GM18507 (cell line): Measurements from ENCODE around the gene RBM33.

Experiments used
- DNase-seq: peaks from one replicate; pipeline ENCODE4 v3.0.0; 2011; ENCODE audit warnings: low read depth; ENCODE audit not compliant: insufficient read length; ENCODE audit errors: extremely low spot score
- FAIRE-seq: peaks from 2 replicates; lab custom pipeline; 2011; peaks lifted over from hg19 to GRCh38; lab: Jason Lieb, UNC

Gene RBM33

DNA sequence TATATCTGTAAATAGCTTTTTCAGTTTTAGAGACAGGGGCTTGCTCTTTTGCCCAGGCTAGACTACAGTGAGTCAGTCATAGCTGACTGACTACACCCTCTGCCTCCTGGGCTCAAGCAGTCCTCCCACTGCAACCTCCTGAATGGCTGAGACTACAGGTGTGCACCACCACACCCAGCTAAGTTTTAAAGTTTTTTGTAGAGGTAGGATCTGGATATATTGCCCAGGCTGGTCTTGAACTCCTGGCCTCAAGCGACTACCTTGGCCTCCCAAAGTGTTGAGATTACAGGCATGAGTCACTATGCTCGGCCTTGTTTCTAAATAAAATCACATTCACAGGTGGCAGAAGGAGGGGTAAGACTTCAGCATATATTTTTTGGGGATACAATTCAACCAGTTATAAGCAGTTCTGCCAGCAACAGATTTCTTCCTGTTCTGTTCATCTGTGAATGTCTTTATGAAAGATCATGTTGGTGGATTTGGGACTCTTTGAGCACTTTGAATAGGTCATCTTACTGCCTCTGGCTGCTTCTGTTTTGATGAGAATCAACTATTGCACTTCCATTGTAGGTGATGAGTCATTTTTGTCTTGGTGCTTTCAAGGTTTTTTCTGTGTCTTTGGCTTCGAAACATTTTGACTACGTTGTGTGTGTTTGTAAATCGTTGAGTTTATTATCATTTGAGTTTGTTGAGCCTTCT, 15.7 kb downstream of the RBM33 start:
- no peak for FAIRE-seq
- DNase-seq, result no peak

DNA sequence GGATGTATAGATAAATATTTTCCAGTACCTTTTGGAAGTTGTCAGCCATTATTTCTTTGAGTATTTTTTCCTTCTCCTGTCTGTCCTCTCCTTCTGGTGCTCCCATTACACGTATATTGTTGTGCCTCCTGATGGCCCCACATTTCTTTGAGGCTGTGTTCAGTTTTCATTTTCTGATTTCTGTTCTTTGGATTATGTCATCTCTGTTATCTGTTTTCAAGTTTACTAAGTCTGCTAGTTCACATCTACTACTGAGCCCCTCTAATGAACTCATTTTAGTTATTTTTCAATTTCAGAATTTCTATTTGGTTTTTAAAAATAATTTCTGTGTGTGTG, 16.3 kb downstream of the RBM33 start:
- FAIRE-seq, result peak; percentile 5
- DNase-seq, result no peak

DNA sequence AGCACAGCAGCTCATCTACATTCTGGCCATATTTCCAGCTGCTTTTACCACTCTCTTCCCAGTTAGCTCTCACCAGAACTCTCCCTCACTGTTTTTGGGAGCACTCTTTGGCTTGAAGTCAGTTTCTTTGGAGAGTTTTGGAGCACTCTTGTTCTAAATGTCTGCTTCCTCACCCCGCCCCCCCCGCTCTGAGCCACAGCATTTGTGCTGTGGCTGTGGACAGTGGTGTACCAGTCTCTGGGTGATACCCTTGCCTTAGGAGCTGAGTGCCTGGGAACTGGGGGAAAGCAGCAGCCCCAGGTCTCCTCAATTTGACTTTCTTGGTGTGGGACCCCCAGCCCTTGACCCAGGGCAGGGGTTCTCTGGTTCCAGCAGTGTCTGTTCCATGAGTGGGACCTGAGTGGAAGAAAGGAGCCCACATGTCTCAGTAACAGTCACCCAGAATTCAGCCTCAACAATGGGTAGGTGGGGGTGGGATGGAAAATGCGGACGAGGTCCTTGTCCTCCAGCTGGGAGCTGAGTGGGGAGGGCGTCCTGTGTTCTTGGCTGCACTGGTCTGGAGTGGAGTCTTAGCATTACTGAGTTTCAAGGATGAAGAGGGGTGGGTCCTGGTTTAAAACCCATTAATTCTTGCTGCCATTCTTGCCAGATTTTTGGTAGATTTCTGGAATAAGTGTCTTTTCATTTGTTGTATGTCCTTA, 18.0 kb downstream of the RBM33 start:
- DNase-seq (no peak), FAIRE-seq (no peak)

DNA sequence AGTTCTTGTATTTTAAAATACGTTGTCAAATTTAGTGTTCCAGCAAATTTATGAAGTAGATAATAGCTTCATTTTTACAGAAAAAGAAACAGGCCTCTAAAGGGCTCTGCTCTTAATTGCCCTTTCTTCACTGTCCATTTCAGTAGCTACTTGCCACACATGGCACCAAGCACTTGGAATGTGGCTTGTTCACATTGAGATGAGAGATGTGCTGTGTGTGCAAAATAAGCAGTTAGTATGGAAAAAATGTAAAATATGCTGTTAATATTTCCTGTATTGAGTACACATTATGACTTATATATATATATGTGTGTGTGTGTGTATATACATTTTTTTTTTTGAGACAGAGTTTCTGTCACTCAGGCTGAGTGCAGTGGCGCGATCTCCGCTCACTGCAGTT, 19.5 kb downstream of the RBM33 start:
- FAIRE-seq (no peak), DNase-seq (no peak)

DNA sequence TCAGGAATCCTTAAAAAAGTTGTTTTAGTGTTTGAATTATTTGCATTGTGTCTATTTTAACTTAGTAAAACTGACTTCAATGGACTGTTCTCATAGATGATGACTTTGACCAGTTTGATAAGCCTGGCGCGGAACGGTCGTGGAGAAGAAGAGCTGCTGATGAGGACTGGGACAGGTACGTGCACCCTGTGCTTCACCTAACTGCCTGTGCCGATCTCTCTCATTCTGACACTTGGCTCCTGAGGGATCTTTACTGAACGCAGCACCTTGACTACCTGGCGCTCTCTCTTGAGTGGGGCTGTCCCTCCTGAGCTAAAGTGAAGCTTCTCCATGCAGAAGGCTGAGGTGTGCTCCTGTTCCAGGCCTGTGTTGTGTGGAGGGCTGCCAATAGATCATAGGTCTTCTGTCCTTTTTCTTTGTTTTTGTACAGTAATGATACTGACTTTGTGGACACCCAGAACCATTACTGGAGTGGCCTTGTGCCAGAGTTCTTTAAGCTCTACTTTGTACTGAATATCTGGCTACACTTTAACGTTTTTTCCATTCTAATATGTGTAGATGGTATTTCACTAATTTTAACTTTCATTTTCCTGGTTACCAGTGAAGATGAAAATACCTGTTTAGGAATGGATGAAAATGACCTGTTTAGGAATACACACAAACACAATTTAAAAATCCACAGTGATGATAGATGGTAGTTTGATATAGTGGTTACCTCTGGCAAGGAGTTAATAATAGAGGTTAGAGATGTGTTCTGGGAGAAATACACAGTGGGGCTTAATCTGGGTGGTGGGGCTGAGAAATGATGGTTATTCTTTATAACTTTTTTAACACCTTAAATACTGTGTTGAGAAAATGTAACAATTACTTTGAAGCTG, 20.9 kb downstream of the RBM33 start:
- FAIRE-seq (no peak), DNase-seq (no peak)

DNA sequence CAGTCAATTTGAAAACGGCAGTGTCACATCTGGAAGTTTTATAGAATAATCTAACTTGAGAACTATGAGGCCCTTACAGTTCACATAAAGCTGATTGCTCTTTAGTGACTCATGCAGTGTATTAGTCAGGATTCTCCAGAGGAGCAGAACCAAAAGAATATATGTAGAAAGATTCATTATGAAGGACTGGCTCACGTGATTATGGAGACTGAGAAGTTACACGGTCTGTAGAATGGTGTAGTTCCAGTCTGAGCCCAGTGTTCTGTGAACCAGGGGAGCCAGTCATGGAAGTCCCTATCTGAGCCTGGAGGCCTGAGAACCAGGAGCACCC, 21.5 kb downstream of the RBM33 start:
- FAIRE-seq (no peak), DNase-seq (no peak)

DNA sequence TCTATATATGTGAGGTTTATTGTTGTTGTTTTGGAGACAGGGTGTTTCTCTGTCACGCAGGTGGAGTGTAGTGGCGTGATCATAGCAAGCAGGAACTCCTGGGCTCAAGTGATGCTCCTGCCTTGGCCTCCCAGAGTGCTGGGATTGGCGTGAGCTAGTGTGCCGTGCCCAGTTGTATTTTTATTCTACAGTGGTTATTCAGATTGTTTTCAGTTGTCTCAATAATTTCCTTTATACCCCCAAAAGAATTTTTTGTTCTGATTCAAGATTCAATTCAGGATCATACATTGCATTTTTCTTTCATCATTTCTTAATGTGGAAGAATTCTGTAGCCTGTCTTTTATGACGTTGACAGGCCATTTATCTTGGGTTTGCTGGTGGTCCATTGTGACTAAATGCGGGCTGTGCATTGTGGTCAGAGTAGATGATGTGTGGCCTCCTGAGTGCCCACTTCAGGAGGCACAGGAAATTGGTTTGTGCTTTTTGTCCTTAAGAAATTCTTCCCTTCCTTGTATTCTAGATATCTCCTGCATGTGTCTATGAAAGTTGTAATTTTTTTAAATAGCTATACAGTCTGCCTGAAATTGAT, 22.9 kb downstream of the RBM33 start:
- FAIRE-seq (no peak), DNase-seq (no peak)

DNA sequence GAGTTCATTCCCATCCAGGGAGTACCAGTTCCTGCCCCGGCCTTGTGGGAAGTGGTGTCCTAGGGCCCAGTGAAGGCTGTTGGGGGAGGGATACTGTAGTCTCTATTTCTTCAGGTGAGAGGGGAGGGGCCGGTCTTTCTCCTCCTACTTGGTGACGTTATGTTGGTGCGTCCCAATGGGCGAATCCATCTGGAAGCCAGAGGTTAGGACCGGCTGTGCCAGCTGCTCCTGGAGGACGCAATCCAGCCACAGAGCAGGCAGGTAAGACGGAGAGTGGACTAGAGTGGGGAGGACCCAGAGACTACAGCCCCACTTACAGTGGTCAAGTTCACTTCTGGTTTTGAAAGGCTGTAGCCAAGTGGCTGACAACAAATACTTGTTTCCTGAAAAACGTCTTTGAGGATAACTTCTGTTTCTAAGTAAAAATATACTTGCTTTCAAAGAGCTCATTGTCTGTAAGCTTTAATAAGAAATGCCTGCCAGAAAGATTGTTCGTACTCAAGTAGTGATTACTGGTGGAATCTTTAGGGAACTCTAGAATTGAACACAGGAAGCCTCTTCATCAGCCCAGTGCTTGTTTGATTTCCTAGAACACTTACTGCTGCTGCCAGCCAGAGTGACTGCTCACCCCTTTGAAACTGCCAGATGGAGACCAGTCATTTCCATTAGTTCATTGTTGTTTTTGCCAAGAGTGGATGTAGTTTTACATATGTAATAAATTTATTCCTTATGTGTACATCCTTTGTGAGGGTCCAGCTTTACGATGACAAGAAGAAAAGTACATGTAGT, 25.4 kb downstream of the RBM33 start:
- FAIRE-seq (no peak), DNase-seq (no peak)

DNA sequence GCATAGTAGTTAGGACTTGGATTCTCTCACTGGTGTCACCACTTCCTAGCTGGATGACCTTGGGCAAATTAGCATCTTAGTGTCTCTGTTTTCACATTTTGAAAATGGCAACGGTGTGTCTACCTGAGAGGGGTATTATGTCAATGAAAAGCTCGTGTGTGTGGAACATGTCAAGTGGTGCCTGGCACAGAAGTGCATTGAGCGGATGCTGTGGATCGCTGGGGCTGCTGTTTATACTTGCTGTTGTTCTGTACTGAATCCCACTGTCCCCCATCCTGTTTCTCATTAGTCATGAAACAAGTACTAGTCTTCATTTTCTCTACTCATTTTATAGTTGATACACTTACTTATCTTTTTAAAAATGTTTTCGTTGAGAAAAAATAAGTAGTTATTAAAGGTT, 26.1 kb downstream of the RBM33 start:
- FAIRE-seq, result no peak
- no peak for DNase-seq

DNA sequence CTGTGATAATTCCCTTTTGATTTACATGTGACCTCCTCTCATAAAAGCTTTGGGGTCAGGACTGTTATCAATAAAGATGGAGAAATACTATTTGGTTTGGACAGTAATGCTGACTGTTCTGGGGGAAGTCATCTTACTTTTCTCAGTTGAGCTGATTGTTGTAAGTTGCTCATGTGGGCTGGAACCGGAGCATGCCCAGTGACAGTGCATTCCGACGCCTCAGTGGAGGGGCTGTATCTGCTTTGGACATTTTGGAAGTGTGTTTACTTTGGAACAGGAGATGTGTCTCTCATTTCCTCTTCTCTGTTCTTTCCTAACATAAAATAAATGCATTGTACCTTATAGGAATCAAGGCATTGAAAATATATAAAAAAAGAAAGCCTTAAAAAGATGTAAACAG, 30.1 kb downstream of the RBM33 start:
- FAIRE-seq, result no peak
- DNase-seq, result no peak

DNA sequence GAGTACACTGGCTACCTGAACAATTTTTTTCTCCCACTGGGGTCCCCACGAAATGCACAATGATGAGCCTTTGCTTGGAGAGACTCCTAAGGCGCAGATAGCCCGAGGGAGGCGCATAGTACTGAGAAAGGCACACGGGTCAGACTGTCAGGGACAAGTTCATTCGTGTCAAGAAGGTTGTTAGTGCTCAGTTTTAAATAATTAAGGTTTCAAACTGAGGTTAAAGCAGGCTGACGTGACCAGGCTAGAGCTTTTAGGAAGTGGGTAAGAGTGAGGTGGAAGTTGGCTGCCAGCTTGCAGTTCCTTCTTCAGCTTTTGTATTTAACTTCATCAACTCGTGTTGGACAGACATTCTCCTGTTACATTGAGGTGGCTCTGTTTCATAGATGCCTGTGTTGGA, 31.6 kb downstream of the RBM33 start:
- FAIRE-seq (peak; percentile 77), DNase-seq (no peak)

DNA sequence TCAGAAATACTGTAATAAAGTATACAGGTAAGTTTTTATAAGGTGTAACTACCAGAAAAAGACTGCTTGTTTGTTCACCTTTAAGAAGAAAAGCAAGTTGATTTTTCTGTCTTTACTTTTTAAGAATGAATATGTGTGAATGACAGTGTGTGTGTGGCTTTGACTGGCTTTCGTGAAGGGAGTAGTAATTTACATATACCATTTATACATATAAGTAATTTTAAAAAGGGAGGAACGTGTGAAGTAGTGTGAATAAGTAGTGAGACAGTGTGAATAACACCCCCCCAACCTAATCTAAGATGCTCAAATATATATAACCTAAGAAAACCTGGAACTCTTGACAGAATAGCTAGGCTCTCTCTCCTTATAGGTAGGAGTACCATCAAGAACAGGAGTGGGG, 33.2 kb downstream of the RBM33 start:
- DNase-seq (no peak), FAIRE-seq (no peak)

DNA sequence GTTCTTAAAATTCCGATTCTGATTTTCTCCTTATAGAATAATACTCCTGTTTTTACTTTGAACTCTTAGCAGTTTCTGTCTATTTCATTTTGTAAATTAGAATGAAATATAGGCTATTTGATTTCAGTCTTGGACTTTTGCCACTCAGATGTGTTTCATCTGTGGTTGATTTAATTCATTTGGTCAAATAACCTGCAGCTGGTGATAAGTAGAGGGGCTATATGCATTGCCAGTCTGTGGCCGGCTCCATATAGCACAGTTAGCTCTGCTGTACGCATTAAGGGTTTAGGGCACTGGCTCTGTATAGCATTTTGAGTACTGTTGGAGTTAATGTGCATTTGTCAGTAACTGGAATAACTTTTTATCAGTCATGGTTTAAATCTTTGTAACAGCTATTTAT, 35.7 kb downstream of the RBM33 start:
- FAIRE-seq (no peak), DNase-seq (no peak)

DNA sequence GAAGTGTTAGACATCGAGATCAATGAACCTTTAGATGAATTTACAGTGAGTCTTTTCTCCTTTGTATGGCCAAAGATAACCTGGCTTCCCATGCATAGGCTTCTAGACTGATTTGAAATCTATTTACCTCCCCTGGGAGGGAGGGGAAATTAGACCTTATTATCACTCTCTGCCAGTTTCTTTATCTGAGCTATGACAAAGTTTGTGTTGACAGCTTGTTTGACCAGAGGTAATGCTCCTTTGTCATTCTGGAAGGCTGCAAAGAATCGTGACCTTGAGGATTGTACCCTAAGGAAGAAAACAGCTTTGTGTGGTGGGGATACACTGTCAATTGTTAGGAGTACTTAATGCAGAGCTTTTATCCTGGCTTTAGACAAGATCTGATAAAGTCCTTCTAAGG, 36.4 kb downstream of the RBM33 start:
- DNase-seq (no peak), FAIRE-seq (no peak)

DNA sequence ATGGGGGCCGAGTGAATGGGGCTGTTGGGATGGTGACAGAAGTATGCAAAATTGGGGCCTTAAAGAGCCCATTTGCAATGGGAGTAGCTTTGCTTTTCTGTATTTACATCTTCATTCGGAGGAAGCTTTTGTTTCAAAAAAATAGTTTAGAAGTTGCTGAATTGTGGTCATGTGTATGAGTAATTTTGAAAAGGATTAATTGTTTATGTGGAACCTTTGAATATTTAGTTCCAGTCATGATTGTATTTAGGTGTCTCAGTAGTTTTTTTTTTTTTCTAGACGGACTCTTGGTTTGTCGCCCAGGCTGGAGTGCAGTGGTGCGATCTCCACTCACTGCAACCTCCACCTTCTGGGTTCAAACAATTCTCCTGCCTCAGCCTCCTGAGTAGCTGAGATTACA, 37.2 kb downstream of the RBM33 start:
- FAIRE-seq (no peak), DNase-seq (no peak)

DNA sequence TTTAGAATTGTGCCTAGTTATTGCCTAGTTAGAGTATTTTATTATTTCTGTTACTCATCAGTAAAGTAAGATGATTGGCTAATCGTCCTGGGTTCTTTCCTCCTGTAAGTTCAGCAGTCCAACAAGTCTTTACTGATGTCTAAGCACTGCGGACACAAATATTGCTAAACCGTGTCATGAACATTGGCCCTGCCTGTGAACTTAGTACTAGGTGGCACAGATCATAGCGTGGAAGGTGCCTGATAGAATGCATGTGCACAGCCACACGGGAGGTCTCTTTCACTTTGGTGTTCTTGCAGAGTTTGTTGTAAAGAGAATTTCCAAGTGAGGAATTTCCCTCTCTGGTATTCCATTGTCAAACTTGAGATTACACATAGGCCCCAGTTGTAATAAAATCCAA, 38.0 kb downstream of the RBM33 start:
- DNase-seq (no peak), FAIRE-seq (no peak)

DNA sequence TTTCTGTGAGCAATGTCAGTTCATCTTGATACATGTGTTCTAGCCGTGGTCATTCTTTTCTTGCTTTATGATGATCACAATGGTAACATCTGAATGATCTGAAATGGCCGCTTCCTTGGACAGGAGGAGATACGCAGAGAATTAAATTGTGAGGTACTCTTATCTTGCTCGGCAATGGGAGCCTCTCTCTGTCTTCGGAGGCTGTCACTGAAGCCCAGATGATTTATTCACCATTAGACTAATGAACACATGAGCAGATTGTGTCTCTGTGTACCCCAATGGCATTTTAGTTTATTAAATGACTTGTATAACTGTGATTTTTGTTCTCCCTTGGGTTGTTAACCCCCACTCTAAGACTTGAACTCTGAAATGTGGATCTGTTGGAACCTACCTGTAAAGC, 38.6 kb downstream of the RBM33 start:
- DNase-seq (no peak), FAIRE-seq (no peak)

DNA sequence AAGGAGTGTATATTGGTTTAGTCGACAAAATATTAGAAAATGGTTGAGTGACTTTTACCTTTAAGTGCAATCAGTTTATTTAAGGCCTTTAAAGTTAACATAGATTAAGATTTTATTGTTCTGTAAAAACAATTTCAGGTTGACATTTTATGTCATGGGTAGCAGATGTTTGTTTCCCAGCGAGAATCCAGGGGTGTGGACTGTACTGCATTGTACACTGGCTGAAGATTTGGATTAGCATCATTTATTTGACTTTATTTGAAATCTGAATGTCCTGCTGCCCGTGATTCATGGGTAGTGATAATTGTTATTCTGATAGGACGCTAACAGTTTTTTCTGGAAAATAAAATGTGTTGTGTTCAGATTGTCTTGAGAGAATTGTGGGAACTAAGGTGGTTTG, 39.3 kb downstream of the RBM33 start:
- DNase-seq, result no peak
- no peak for FAIRE-seq

DNA sequence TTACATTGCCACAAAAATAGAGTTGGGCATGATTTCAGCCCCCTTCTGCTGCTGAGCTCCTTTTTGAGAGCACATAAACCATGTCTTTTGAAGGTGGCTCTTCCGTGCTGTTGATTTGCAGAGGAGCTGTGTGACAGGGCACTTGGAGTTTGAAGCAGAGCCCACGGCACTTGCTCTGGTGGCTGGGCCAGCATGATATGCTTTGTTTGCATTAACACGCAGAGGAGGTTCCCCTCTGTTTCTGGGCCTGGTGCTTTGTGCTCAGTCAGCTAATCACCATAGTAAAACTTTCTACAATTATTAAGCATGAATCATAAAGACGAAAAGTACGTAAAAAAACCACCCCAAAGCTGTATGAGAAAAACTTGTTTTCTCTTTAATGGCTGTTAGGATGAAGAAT, 40.1 kb downstream of the RBM33 start:
- DNase-seq, result no peak
- no peak for FAIRE-seq
